ENCODE measurements around the gene AFF3.

Gene AFF3

GRCh38 chr2:99851811-99852210 is 290.6 kb downstream of the AFF3 start:
- Histone ChIP-seq H3K9ac (ENCODE audit: low read length) (no peak overlapping the region), H3K27me3 (replicated peaks; ENCODE audit: insufficient read depth, low read length) (no peaks in the 10 kb centered on the region)
- TF ChIP-seq EZH2 (optimal IDR thresholded peaks at IDR 0.05; ENCODE audit: low read depth, low read length) (no peak), EZH2phosphoT487 (IDR thresholded peaks at IDR 0.05; ENCODE audit: low read length) (no peak), CTCF (IDR thresholded peaks at IDR 0.05; ENCODE audit: low read length) (no peak)

DNA sequence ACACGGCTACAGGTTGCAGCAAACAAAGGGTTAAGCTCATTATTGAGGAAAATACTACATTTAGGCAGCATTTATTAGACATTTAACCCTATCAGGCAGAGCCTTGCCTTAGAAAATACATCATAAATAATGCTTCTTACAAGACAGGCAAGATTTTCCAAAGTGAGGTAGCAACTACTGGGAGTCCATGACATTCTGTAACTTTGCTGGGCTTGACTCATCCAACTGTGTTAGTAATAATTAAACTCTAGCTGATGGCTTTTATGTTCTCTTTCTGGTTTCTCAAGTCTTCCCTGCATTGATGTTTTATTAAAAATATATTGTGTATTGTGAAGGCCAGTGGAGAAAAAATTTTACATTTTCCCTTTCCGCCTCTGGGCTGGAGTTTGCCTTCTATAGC is 291.3 kb downstream of the AFF3 start:
- TF ChIP-seq EZH2 (optimal IDR thresholded peaks at IDR 0.05; ENCODE audit: low read depth, low read length) (no peak), EZH2phosphoT487 (IDR thresholded peaks at IDR 0.05; ENCODE audit: low read length) (no peak)
- no peak overlapping the region for H3K4me2 ChIP-seq (ENCODE audit: low read depth, low read length)
- no peak overlapping the region for H2AFZ ChIP-seq (ENCODE audit: low read length)
- no peaks in the 10 kb centered on the region for H3F3A ChIP-seq (ENCODE audit: insufficient read depth, low read length)
- DNase-seq = no peak
- no peak overlapping the region for H3K27ac ChIP-seq (ENCODE audit: low read length)
- H3K9ac ChIP-seq (ENCODE audit: low read length) = no peak overlapping the region
- no peaks in the 10 kb centered on the region for H4K20me1 ChIP-seq (ENCODE audit: insufficient read depth, low read length)
- H3K27me3 ChIP-seq (replicated peaks; ENCODE audit: insufficient read depth, low read length) = no peaks in the 10 kb centered on the region
- H3K79me2 ChIP-seq (ENCODE audit: low read length) = no peaks in the 10 kb centered on the region
- H3K36me3 ChIP-seq (replicated peaks; ENCODE audit: insufficient read depth, low read length) = no peaks in the 10 kb centered on the region
- H3K4me1 ChIP-seq (ENCODE audit: low read length) = no peaks in the 10 kb centered on the region
- H3K9me2 ChIP-seq (replicated peaks; ENCODE audit: insufficient read depth, low read length) = no peaks in the 10 kb centered on the region
- H3K9me3 ChIP-seq (replicated peaks; ENCODE audit: insufficient read depth, low read length) = no peaks in the 10 kb centered on the region; the same call in 1 of the 2 replicates
- H3K4me3 ChIP-seq (ENCODE audit: low read length) = no peak overlapping the region

More at GRCh38 chr2:99851811-99852210, 290.6 kb downstream of the AFF3 start:
- Histone ChIP-seq H3K4me2 (ENCODE audit: low read depth, low read length) (no peak overlapping the region), H3K9me3 (replicated peaks; ENCODE audit: insufficient read depth, low read length) (no peaks in the 10 kb centered on the region; the same call in 1 of the 2 replicates), H3K79me2 (ENCODE audit: low read length) (no peaks in the 10 kb centered on the region), H3K27ac (ENCODE audit: low read length) (no peak overlapping the region), H2AFZ (ENCODE audit: low read length) (no peak overlapping the region), H4K20me1 (ENCODE audit: insufficient read depth, low read length) (no peaks in the 10 kb centered on the region), H3F3A (ENCODE audit: insufficient read depth, low read length) (no peaks in the 10 kb centered on the region), H3K36me3 (replicated peaks; ENCODE audit: insufficient read depth, low read length) (no peaks in the 10 kb centered on the region), H3K4me1 (ENCODE audit: low read length) (no peaks in the 10 kb centered on the region), H3K4me3 (ENCODE audit: low read length) (no peak overlapping the region), H3K9me2 (replicated peaks; ENCODE audit: insufficient read depth, low read length) (no peaks in the 10 kb centered on the region)
- no peak for DNase-seq

DNA sequence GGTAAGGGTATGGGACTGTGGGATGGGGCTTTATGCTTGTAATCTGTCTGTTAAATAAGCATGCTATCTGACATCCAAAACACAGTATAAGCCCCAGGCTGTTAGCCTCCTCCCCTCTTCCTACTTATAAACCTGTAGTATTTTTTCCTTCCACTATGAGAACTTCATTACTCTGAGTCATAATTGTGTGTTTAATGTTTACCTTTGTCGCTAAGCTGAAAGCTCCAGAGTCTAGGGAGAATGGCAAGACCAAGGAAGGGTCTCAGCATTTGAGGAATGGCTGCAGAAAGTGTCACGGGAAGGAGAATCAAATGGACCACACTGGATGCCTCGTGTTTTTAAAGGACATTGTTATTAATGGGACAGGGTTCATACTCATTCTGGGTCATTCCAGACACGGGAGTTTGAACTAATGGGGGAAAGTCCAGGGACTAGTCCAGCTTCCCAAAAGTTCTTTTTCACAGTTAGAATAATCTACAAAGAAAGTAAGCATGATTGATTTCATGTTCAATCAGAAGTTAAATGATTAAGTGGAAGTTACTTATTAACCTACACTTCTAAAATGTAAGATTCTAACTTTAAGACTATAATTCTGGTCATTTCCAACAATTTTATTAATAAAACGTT is 292.2 kb downstream of the AFF3 start:
- no peak for TF ChIP-seq EZH2phosphoT487 (IDR thresholded peaks at IDR 0.05; ENCODE audit: low read length)
- TF ChIP-seq EZH2 (optimal IDR thresholded peaks at IDR 0.05; ENCODE audit: low read depth, low read length) = no peak
- TF ChIP-seq CTCF (IDR thresholded peaks at IDR 0.05; ENCODE audit: low read length) = no peak
- H3K27me3 ChIP-seq (replicated peaks; ENCODE audit: insufficient read depth, low read length) = no peaks in the 10 kb centered on the region
- no peak for DNase-seq
- H3K4me2 ChIP-seq (ENCODE audit: low read depth, low read length) = no peak overlapping the region
- no peaks in the 10 kb centered on the region for H3K9me2 ChIP-seq (replicated peaks; ENCODE audit: insufficient read depth, low read length)
- no peaks in the 10 kb centered on the region for H3K36me3 ChIP-seq (replicated peaks; ENCODE audit: insufficient read depth, low read length)
- no peaks in the 10 kb centered on the region for H4K20me1 ChIP-seq (ENCODE audit: insufficient read depth, low read length)
- no peak overlapping the region for H3K9ac ChIP-seq (ENCODE audit: low read length)
- no peak overlapping the region for H3K4me3 ChIP-seq (ENCODE audit: low read length)
- H3K27ac ChIP-seq (ENCODE audit: low read length) = no peak overlapping the region
- H3K4me1 ChIP-seq (ENCODE audit: low read length) = no peaks in the 10 kb centered on the region
- no peaks in the 10 kb centered on the region; the same call in 1 of the 2 replicates for H3K9me3 ChIP-seq (replicated peaks; ENCODE audit: insufficient read depth, low read length)
- no peaks in the 10 kb centered on the region for H3K79me2 ChIP-seq (ENCODE audit: low read length)
- no peaks in the 10 kb centered on the region for H3F3A ChIP-seq (ENCODE audit: insufficient read depth, low read length)
- H2AFZ ChIP-seq (ENCODE audit: low read length) = no peak overlapping the region

DNA sequence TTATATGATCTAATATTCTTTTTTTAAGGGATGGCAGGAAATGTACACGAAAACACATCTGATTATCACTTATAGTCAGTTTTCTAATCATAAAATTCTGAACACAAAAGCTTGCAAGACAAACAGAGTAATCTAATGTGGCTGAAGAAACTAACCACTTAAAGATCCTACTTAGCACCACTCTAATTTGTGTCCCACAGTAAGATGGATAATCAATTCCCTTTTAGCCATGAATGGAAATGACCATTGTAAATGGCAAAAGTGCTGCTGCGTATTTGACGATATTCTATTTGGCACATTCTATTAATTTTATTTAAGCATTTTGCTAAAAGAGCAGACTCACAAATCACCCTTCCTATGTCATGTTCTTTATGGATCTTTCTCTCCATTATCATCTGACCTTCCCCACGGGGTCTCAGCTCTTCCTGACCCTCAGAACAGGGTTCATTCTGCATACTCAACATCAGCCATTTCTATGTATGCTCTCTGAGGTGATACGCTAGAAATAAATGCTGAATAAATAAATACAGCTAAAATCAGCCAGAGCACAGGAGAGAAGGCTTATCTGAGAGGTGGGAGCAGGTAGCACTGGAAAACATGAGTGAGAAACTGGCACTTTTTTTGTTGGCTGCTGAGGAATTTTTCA is 295.8 kb downstream of the AFF3 start:
- Histone ChIP-seq H3K36me3 (replicated peaks; ENCODE audit: insufficient read depth, low read length) (no peaks in the 10 kb centered on the region), H3F3A (ENCODE audit: insufficient read depth, low read length) (no peaks in the 10 kb centered on the region), H2AFZ (ENCODE audit: low read length) (no peak overlapping the region), H4K20me1 (ENCODE audit: insufficient read depth, low read length) (no peaks in the 10 kb centered on the region), H3K27ac (ENCODE audit: low read length) (no peak overlapping the region), H3K9me3 (replicated peaks; ENCODE audit: insufficient read depth, low read length) (no peaks in the 10 kb centered on the region; the same call in 1 of the 2 replicates), H3K4me1 (ENCODE audit: low read length) (no peaks in the 10 kb centered on the region), H3K79me2 (ENCODE audit: low read length) (no peaks in the 10 kb centered on the region), H3K4me3 (ENCODE audit: low read length) (no peak overlapping the region), H3K27me3 (replicated peaks; ENCODE audit: insufficient read depth, low read length) (no peaks in the 10 kb centered on the region), H3K9ac (ENCODE audit: low read length) (no peak overlapping the region), H3K4me2 (ENCODE audit: low read depth, low read length) (no peak overlapping the region), H3K9me2 (replicated peaks; ENCODE audit: insufficient read depth, low read length) (no peaks in the 10 kb centered on the region)
- TF ChIP-seq EZH2phosphoT487 (IDR thresholded peaks at IDR 0.05; ENCODE audit: low read length) = no peak
- no peak for TF ChIP-seq EZH2 (optimal IDR thresholded peaks at IDR 0.05; ENCODE audit: low read depth, low read length)
- no peak for DNase-seq
